Raji (cell line): Measurements from ENCODE around the gene CEP97.

ENCODE experiments used
- POLR2A ChIP-seq: IDR thresholded peaks from 2 replicates; pipeline ENCODE4 v1.6.1; 2011; ENCODE audit warnings: low read depth, low read length, control low read depth; ENCODE audit not compliant: insufficient read depth

CEP97 gene

GRCh38 chr3:101703169-101703568, 21.2 kb upstream of the CEP97 start:
- TF ChIP-seq POLR2A, result no peak

GRCh38 chr3:101709126-101709525, 15.3 kb upstream of the CEP97 start:
- no peak for TF ChIP-seq POLR2A

- TF ChIP-seq POLR2A, result no peak
These were observed 6.0 kb upstream of the CEP97 start for GRCh38 chr3:101718455-101718854.

GRCh38 chr3:101719604-101720185, 4.7 kb upstream of the CEP97 start:
- TF ChIP-seq POLR2A, result no peak

GRCh38 chr3:101720851-101721840, 3.3 kb upstream of the CEP97 start:
- no peak for TF ChIP-seq POLR2A

- no peak for TF ChIP-seq POLR2A
These were observed 1.8 kb upstream of the CEP97 start for GRCh38 chr3:101722394-101723173.

GRCh38 chr3:101725194-101725889, 928 bp downstream of the CEP97 start:
- TF ChIP-seq POLR2A, result no peak

GRCh38 chr3:101725890-101726275, 1.5 kb downstream of the CEP97 start:
- TF ChIP-seq POLR2A, result no peak

GRCh38 chr3:101729586-101729985, 5.2 kb downstream of the CEP97 start:
- TF ChIP-seq POLR2A, result no peak

GRCh38 chr3:101730839-101731238, 6.4 kb downstream of the CEP97 start:
- no peak for TF ChIP-seq POLR2A

GRCh38 chr3:101732240-101732641, 7.8 kb downstream of the CEP97 start:
- TF ChIP-seq POLR2A, result no peak

- TF ChIP-seq POLR2A, result no peak
These were observed 11.4 kb downstream of the CEP97 start for GRCh38 chr3:101735833-101736232.

- no peak for TF ChIP-seq POLR2A
These were observed 20.4 kb downstream of the CEP97 start for GRCh38 chr3:101744811-101745210.

- TF ChIP-seq POLR2A, result no peak
These were observed 33.8 kb downstream of the CEP97 start for GRCh38 chr3:101758224-101758623.

- TF ChIP-seq POLR2A, result no peak
These were observed 37.7 kb downstream of the CEP97 start for GRCh38 chr3:101762041-101762646.

- TF ChIP-seq POLR2A, result no peak
These were observed 54.1 kb downstream of the CEP97 start for GRCh38 chr3:101778385-101779046.
